DOHH2 (cell line): ENCODE data around the gene FXR2.

Experiments used
- H3F3A ChIP-seq: fragments of 200-600 bp; sonication (generic), shearing (Covaris generic); 2 replicates; pipeline ENCODE4 v1.6.0; 2016; ENCODE audit warnings: antibody characterized with exemption, mild to moderate bottlenecking; ENCODE audit not compliant: control insufficient read depth, insufficient read depth
- H3K27ac ChIP-seq: fragments of 200-600 bp; sonication (generic); 2 replicates; pipeline ENCODE4 v1.5.1; 2014; ENCODE audit warnings: low read depth, mild to moderate bottlenecking, low read length, moderate library complexity
- H3K27me3 ChIP-seq: fragments of 200-600 bp; sonication (generic); 2 replicates; pipeline ENCODE4 v1.6.1; 2014; ENCODE audit warnings: mild to moderate bottlenecking, low read length, mixed read lengths; ENCODE audit not compliant: control insufficient read depth
- H3K36me3 ChIP-seq: fragments of 200-600 bp; sonication (generic); 2 replicates; pipeline ENCODE4 v1.6.1; 2014; ENCODE audit warnings: mild to moderate bottlenecking, low read length, moderate library complexity, mixed read lengths; ENCODE audit not compliant: control insufficient read depth
- H3K4me1 ChIP-seq: fragments of 200-600 bp; sonication (generic); 2 replicates; pipeline ENCODE4 v1.6.1; 2014; ENCODE audit warnings: mild to moderate bottlenecking, low read length, mixed read lengths; ENCODE audit not compliant: control insufficient read depth
- H3K4me2 ChIP-seq: fragments of 200-600 bp; sonication (generic); 2 replicates; pipeline ENCODE4 v1.6.0; 2014; ENCODE audit warnings: mild to moderate bottlenecking, low read length, moderate library complexity
- H3K4me3 ChIP-seq: fragments of 200-600 bp; sonication (generic); 2 replicates; pipeline ENCODE4 v1.5.1; 2014; ENCODE audit warnings: mild to moderate bottlenecking, low read length, mixed read lengths
- H3K79me2 ChIP-seq: fragments of 200-600 bp; sonication (generic); 2 replicates; pipeline ENCODE4 v1.6.1; 2014; ENCODE audit warnings: mild to moderate bottlenecking, low read length, mixed read lengths; ENCODE audit not compliant: control insufficient read depth
- H3K9me2 ChIP-seq: fragments of 200-600 bp; sonication (generic); replicated peaks from 2 replicates; pipeline ENCODE4 v1.6.1; 2014; ENCODE audit warnings: mild to moderate bottlenecking, low read length, mixed read lengths; ENCODE audit not compliant: control insufficient read depth
- H3K9me3 ChIP-seq: fragments of 200-600 bp; sonication (generic); 2 replicates; pipeline ENCODE4 v1.6.1; 2014; ENCODE audit warnings: antibody characterized with exemption, low read length, mixed read lengths; ENCODE audit not compliant: control insufficient read depth, insufficient read depth
- H4K20me1 ChIP-seq: fragments of 200-600 bp; sonication (generic); 2 replicates; pipeline ENCODE4 v1.6.0; 2014; ENCODE audit warnings: low read depth, mild to moderate bottlenecking, antibody characterized with exemption, low read length, moderate library complexity; ENCODE audit not compliant: control insufficient read depth, insufficient read depth
- EZH2phosphoT487 ChIP-seq: fragments of 200-600 bp; sonication (generic); IDR thresholded peaks from 2 replicates; pipeline ENCODE4 v1.6.1; 2017; ENCODE audit warnings: borderline replicate concordance, mild to moderate bottlenecking, antibody characterized with exemption, low read length, moderate library complexity, mixed read lengths
- TF ChIP-seq, protein P1 (sequence below): fragments of 200-600 bp; sonication (generic); IDR thresholded peaks from one replicate; pipeline ENCODE4 v1.5.1; 2014; ENCODE audit warnings: antibody characterized with exemption, mild to moderate bottlenecking, low read depth, low read length; ENCODE audit not compliant: poor library complexity, severe bottlenecking

FXR2 gene

GRCh38 chr17:7553356-7553755 lies 61.3 kb downstream of the FXR2 start:
- Histone ChIP-seq H3K4me1 (peaks cover 10% of the 10 kb centered on the region), H3K9me2 (no peaks in the 10 kb centered on the region), H4K20me1 (no peaks in the 10 kb centered on the region), H3K27me3 (peaks cover 31% of the 10 kb centered on the region), H3K4me2 (no peak overlapping the region), H3F3A (no peaks in the 10 kb centered on the region), H3K4me3 (no peak overlapping the region), H3K36me3 (no peaks in the 10 kb centered on the region), H3K79me2 (no peaks in the 10 kb centered on the region), H3K9me3 (no peaks in the 10 kb centered on the region), H3K27ac (no peak overlapping the region)
- TF ChIP-seq EZH2phosphoT487: no peak
- TF ChIP-seq, protein P1, sequence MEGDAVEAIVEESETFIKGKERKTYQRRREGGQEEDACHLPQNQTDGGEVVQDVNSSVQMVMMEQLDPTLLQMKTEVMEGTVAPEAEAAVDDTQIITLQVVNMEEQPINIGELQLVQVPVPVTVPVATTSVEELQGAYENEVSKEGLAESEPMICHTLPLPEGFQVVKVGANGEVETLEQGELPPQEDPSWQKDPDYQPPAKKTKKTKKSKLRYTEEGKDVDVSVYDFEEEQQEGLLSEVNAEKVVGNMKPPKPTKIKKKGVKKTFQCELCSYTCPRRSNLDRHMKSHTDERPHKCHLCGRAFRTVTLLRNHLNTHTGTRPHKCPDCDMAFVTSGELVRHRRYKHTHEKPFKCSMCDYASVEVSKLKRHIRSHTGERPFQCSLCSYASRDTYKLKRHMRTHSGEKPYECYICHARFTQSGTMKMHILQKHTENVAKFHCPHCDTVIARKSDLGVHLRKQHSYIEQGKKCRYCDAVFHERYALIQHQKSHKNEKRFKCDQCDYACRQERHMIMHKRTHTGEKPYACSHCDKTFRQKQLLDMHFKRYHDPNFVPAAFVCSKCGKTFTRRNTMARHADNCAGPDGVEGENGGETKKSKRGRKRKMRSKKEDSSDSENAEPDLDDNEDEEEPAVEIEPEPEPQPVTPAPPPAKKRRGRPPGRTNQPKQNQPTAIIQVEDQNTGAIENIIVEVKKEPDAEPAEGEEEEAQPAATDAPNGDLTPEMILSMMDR: no peak

- Histone ChIP-seq H3K4me2 (no peak overlapping the region), H3K4me3 (no peak overlapping the region), H3K9me2 (no peaks in the 10 kb centered on the region), H4K20me1 (no peaks in the 10 kb centered on the region), H3K36me3 (no peaks in the 10 kb centered on the region), H3K9me3 (no peaks in the 10 kb centered on the region), H3K4me1 (peaks cover 4% of the 10 kb centered on the region; the same call in 1 of the 2 replicates), H3K27ac (no peak overlapping the region), H3K27me3 (peaks cover 32% of the 10 kb centered on the region), H3F3A (no peaks in the 10 kb centered on the region), H3K79me2 (no peaks in the 10 kb centered on the region)
- no peak for TF ChIP-seq EZH2phosphoT487
- TF ChIP-seq, protein P1: no peak
Observed at GRCh38 chr17:7552621-7553051, 62.1 kb downstream of the FXR2 start.

DNA sequence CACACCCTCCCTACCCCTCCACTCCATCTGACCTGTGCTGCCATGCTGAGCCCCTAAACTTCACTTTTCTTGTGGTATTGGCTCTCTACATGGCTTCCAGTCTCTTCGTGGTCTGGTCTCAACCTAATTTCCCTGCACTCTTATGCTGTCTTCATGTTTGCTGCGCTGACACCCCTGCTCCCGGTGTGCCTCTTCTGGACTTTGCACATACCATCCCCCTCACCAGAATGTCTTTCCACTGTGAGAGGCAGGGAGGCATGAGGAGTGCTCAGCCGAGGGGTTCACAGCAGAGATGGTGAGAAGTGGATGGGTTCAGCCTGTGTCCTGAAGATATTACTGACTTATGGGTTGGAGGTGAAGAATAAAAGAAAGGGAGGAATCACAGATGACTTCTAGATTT lies 63.3 kb downstream of the FXR2 start:
- Histone ChIP-seq H3K9me2 (no peaks in the 10 kb centered on the region), H3K36me3 (no peaks in the 10 kb centered on the region), H3K4me3 (no peak overlapping the region), H3K27me3 (peaks cover 32% of the 10 kb centered on the region), H3K9me3 (no peaks in the 10 kb centered on the region), H3K4me2 (no peak overlapping the region), H3K4me1 (peaks cover 4% of the 10 kb centered on the region; the same call in 1 of the 2 replicates), H3K27ac (no peak overlapping the region), H3F3A (no peaks in the 10 kb centered on the region), H4K20me1 (no peaks in the 10 kb centered on the region), H3K79me2 (no peaks in the 10 kb centered on the region)
- TF ChIP-seq, protein P1: no peak
- no peak for TF ChIP-seq EZH2phosphoT487
